ENCODE measurements around the gene OR2T11.
"Not testable (repeated sequence)": the region's sequence is repeated elsewhere in the genome, so short reads cannot be mapped to it uniquely, and the experiment has no call there.

OR2T11 gene

GRCh38 chr1:248634991-248635390 lies at the start of gene OR2T11:
OR2T11 (minus strand) TSS chr1:248635091; CDS start chr1:248627128, 7,963 bp downstream.
- H3K9ac ChIP-seq (ENCODE audit: low read length); H3K9me3 ChIP-seq (ENCODE audit: insufficient read depth, low read length); H2AFZ ChIP-seq (ENCODE audit: low read depth, low read length, severe bottlenecking); H3K27ac ChIP-seq (ENCODE audit: low read depth, low read length); H4K20me1 ChIP-seq (ENCODE audit: low read depth, low read length); H3K79me2 ChIP-seq (ENCODE audit: insufficient read depth, low read length); H3K4me3 ChIP-seq (ENCODE audit: insufficient read depth, low read length, poor library complexity, severe bottlenecking); H3F3A ChIP-seq (ENCODE audit: insufficient read depth); H3K27me3 ChIP-seq (ENCODE audit: low read length); H3K4me2 ChIP-seq (ENCODE audit: low read depth, low read length, poor library complexity, severe bottlenecking); H3K36me3 ChIP-seq (ENCODE audit: low read length); H3K9me2 ChIP-seq (replicated peaks; ENCODE audit: insufficient read depth, low read length): not testable (repeated sequence)

- H3K4me3 ChIP-seq (ENCODE audit: insufficient read depth, low read length, poor library complexity, severe bottlenecking) = no peak overlapping the region
- H3K9me3 ChIP-seq (ENCODE audit: insufficient read depth, low read length) = no peaks in the 10 kb centered on the region
Measured at GRCh38 chr1:248681651-248682050, 46.8 kb upstream of the OR2T11 start.

GRCh38 chr1:248670003-248670402 lies 35.1 kb upstream of the OR2T11 start:
- Histone ChIP-seq H3K27ac (ENCODE audit: low read depth, low read length) (no peak overlapping the region), H3K9me3 (ENCODE audit: insufficient read depth, low read length) (peaks cover 18% of the 10 kb centered on the region), H3K4me3 (ENCODE audit: insufficient read depth, low read length, poor library complexity, severe bottlenecking) (no peak overlapping the region), H3K79me2 (ENCODE audit: insufficient read depth, low read length) (no peaks in the 10 kb centered on the region), H3K4me2 (ENCODE audit: low read depth, low read length, poor library complexity, severe bottlenecking) (no peak overlapping the region), H3K27me3 (ENCODE audit: low read length) (no peaks in the 10 kb centered on the region), H2AFZ (ENCODE audit: low read depth, low read length, severe bottlenecking) (no peak overlapping the region), H3K9ac (ENCODE audit: low read length) (no peak overlapping the region), H4K20me1 (ENCODE audit: low read depth, low read length) (no peaks in the 10 kb centered on the region), H3K36me3 (ENCODE audit: low read length) (no peaks in the 10 kb centered on the region), H3K9me2 (replicated peaks; ENCODE audit: insufficient read depth, low read length) (no peaks in the 10 kb centered on the region), H3F3A (ENCODE audit: insufficient read depth) (no peaks in the 10 kb centered on the region)
- TF ChIP-seq EZH2phosphoT487 (conservative IDR thresholded peaks at IDR 0.05; ENCODE audit: low read length) (no peak), CTCF (IDR thresholded peaks at IDR 0.05; ENCODE audit: insufficient read depth, low read length, poor library complexity, severe bottlenecking) (no peak)

More at GRCh38 chr1:248681651-248682050, 46.8 kb upstream of the OR2T11 start:
- Histone ChIP-seq H3K4me2 (ENCODE audit: low read depth, low read length, poor library complexity, severe bottlenecking) (no peak overlapping the region), H3K36me3 (ENCODE audit: low read length) (no peaks in the 10 kb centered on the region), H3K79me2 (ENCODE audit: insufficient read depth, low read length) (no peaks in the 10 kb centered on the region), H4K20me1 (ENCODE audit: low read depth, low read length) (no peaks in the 10 kb centered on the region), H3K27ac (ENCODE audit: low read depth, low read length) (no peak overlapping the region), H3F3A (ENCODE audit: insufficient read depth) (no peaks in the 10 kb centered on the region), H2AFZ (ENCODE audit: low read depth, low read length, severe bottlenecking) (no peak overlapping the region), H3K9me2 (replicated peaks; ENCODE audit: insufficient read depth, low read length) (no peaks in the 10 kb centered on the region), H3K27me3 (ENCODE audit: low read length) (no peaks in the 10 kb centered on the region), H3K9ac (ENCODE audit: low read length) (no peak overlapping the region)
- no peak for TF ChIP-seq EZH2phosphoT487 (conservative IDR thresholded peaks at IDR 0.05; ENCODE audit: low read length)
- no peak for TF ChIP-seq CTCF (IDR thresholded peaks at IDR 0.05; ENCODE audit: insufficient read depth, low read length, poor library complexity, severe bottlenecking)

- H3F3A ChIP-seq (ENCODE audit: insufficient read depth); H3K79me2 ChIP-seq (ENCODE audit: insufficient read depth, low read length); H3K9me2 ChIP-seq (replicated peaks; ENCODE audit: insufficient read depth, low read length); H3K9ac ChIP-seq (ENCODE audit: low read length); H4K20me1 ChIP-seq (ENCODE audit: low read depth, low read length); H3K4me3 ChIP-seq (ENCODE audit: insufficient read depth, low read length, poor library complexity, severe bottlenecking); H3K27ac ChIP-seq (ENCODE audit: low read depth, low read length); H3K36me3 ChIP-seq (ENCODE audit: low read length); H2AFZ ChIP-seq (ENCODE audit: low read depth, low read length, severe bottlenecking); H3K4me2 ChIP-seq (ENCODE audit: low read depth, low read length, poor library complexity, severe bottlenecking); H3K27me3 ChIP-seq (ENCODE audit: low read length); H3K9me3 ChIP-seq (ENCODE audit: insufficient read depth, low read length): not testable (repeated sequence)
Measured at GRCh38 chr1:248663453-248664328, 28.8 kb upstream of the OR2T11 start.

- not testable (repeated sequence) for H3K27me3 ChIP-seq (ENCODE audit: low read length); H3K27ac ChIP-seq (ENCODE audit: low read depth, low read length); H3K9me2 ChIP-seq (replicated peaks; ENCODE audit: insufficient read depth, low read length); H3K9ac ChIP-seq (ENCODE audit: low read length); H3K36me3 ChIP-seq (ENCODE audit: low read length); H3K4me2 ChIP-seq (ENCODE audit: low read depth, low read length, poor library complexity, severe bottlenecking); H3F3A ChIP-seq (ENCODE audit: insufficient read depth); H4K20me1 ChIP-seq (ENCODE audit: low read depth, low read length); H3K79me2 ChIP-seq (ENCODE audit: insufficient read depth, low read length); H2AFZ ChIP-seq (ENCODE audit: low read depth, low read length, severe bottlenecking); H3K4me3 ChIP-seq (ENCODE audit: insufficient read depth, low read length, poor library complexity, severe bottlenecking); H3K9me3 ChIP-seq (ENCODE audit: insufficient read depth, low read length)
Measured at GRCh38 chr1:248656797-248657196, 21.9 kb upstream of the OR2T11 start.

GRCh38 chr1:248655354-248655753 lies 20.5 kb upstream of the OR2T11 start, which contains the start of gene OR2T27:
OR2T27 (minus strand) TSS chr1:248655528; CDS start chr1:248650884, 4,644 bp downstream.
- not testable (repeated sequence) for H3K27me3 ChIP-seq (ENCODE audit: low read length); H3F3A ChIP-seq (ENCODE audit: insufficient read depth); H3K4me3 ChIP-seq (ENCODE audit: insufficient read depth, low read length, poor library complexity, severe bottlenecking); H3K79me2 ChIP-seq (ENCODE audit: insufficient read depth, low read length); H3K4me2 ChIP-seq (ENCODE audit: low read depth, low read length, poor library complexity, severe bottlenecking); H3K9me3 ChIP-seq (ENCODE audit: insufficient read depth, low read length); H3K9me2 ChIP-seq (replicated peaks; ENCODE audit: insufficient read depth, low read length); H3K27ac ChIP-seq (ENCODE audit: low read depth, low read length); H3K36me3 ChIP-seq (ENCODE audit: low read length); H2AFZ ChIP-seq (ENCODE audit: low read depth, low read length, severe bottlenecking); H3K9ac ChIP-seq (ENCODE audit: low read length); H4K20me1 ChIP-seq (ENCODE audit: low read depth, low read length)
